Measurements from ENCODE around the gene IGSF22. TPM values are rescaled to one million over a fixed set of nuclear protein-coding genes. Genes with fewer than 3 reads are reported as not detected.

IGSF22 gene
- total RNA-seq, 1 experiment from 2014 or later = not detected

DNA sequence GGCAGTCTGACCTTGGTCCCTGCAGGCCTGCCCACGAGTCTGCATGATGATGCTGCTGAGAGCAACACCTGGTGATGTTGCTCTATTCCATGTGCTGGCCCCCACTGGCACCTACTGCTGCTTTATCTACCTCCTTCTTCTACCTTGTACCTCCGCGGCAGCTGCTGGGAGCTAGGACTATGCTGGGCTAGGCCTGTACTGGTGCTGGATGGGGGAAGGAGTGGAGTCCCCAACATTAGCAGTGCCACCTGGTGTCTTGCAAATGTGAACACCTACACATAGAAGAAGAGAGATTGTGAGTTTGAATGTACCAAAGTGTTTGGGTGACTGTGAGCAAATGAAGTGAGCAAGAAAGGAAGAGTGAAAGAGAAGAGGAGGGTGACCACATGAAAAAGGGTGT is 35.2 kb upstream of the IGSF22 start:
- Histone ChIP-seq H3K79me2 (ENCODE audit: insufficient read depth, low read length) (no peaks in the 10 kb centered on the region), H3K9me3 (ENCODE audit: control insufficient read depth in 1 of 2, insufficient read depth in 1 of 2, low read depth in 1 of 2, low read length in 2 of 2) (no peaks in the 10 kb centered on the region), H3K36me3 (ENCODE audit: control insufficient read depth in 1 of 2, insufficient read depth in 2 of 2, low read length in 2 of 2) (no peaks in the 10 kb centered on the region), H3K9me2 (ENCODE audit: insufficient read depth) (no peaks in the 10 kb centered on the region), H3K4me3 (replicated peaks in 1 of 2; ENCODE audit: low read depth in 1 of 2, low read length in 2 of 2) (no peak overlapping the region), H3K4me2 (ENCODE audit: low read length) (no peak overlapping the region), H3K27ac (ENCODE audit: low read depth, low read length) (no peak overlapping the region), H2AFZ (ENCODE audit: low read depth, low read length, poor library complexity, severe bottlenecking) (no peak overlapping the region), H3K9ac (ENCODE audit: low read length) (no peak overlapping the region), H3K4me1 (ENCODE audit: control insufficient read depth in 1 of 2, insufficient read depth in 2 of 2, low read length in 2 of 2) (peaks cover 4 to 13% of the 10 kb centered on the region in 2 experiments), H3K27me3 (ENCODE audit: insufficient read depth, low read length) (no peaks in the 10 kb centered on the region), H4K20me1 (ENCODE audit: insufficient read depth) (no peaks in the 10 kb centered on the region)
- intact Hi-C loops (cut with micrococcal nuclease) = no loop called here
- BruUV-seq (replicated peaks) = no TSS peak
- ATAC-seq (no peak), DNase-seq (ENCODE audit: low read depth, low spot score) (no peak)
- no peak for TF ChIP-seq FOSL1 (IDR thresholded peaks at IDR 0.05; ENCODE audit: low read depth)
- TF ChIP-seq, protein P1, sequence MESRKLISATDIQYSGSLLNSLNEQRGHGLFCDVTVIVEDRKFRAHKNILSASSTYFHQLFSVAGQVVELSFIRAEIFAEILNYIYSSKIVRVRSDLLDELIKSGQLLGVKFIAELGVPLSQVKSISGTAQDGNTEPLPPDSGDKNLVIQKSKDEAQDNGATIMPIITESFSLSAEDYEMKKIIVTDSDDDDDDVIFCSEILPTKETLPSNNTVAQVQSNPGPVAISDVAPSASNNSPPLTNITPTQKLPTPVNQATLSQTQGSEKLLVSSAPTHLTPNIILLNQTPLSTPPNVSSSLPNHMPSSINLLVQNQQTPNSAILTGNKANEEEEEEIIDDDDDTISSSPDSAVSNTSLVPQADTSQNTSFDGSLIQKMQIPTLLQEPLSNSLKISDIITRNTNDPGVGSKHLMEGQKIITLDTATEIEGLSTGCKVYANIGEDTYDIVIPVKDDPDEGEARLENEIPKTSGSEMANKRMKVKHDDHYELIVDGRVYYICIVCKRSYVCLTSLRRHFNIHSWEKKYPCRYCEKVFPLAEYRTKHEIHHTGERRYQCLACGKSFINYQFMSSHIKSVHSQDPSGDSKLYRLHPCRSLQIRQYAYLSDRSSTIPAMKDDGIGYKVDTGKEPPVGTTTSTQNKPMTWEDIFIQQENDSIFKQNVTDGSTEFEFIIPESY (IDR thresholded peaks at IDR 0.05; ENCODE audit: extremely low read depth, insufficient replicate concordance, low read length) = no peak
- TF ChIP-seq SRF (IDR thresholded peaks at IDR 0.05; ENCODE audit: low read depth) = no peak
- peak; percentile 17; the same call in 1 of the 2 replicates for TF ChIP-seq RAD21 (IDR thresholded peaks at IDR 0.05; ENCODE audit: low read depth)
- ChIA-PET CTCF (interaction anchor here (0.6 to 1.6 kb wide), 3 partner anchors 20 to 223 kb away, joined by 3 to 6 read pairs (median 4); no protein-coding TSS in a partner anchor), POLR2A (no interaction called here), RAD21 (ENCODE audit: low non-redundant PET in 1 of 2, low total read pairs in 2 of 2, uncharacterized antibody in 2 of 2, unreplicated experiment in 2 of 2) (no interaction called here)

DNA sequence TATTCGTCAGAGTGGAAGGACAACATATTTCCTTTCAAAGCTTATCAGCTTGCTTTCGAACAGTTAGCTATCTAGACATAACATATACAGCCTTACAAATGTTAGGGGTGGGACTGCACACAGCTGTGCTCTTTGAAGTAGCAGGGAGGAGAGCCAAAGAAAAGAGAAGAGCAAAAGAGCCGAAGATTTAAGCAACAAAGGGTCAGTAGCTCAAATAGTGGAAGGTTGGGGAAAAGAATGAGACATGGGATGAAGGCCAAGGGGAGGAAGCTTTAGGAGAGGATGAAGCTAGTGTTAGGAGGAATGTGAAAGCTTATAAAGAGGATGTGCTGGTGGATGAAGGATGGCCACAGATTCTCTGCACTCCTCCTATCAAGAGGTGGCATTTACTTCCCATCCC is 31.8 kb upstream of the IGSF22 start:
- Histone ChIP-seq H3K9me2 (ENCODE audit: insufficient read depth) (no peaks in the 10 kb centered on the region), H3K27ac (ENCODE audit: low read depth, low read length) (no peak overlapping the region), H3K9ac (ENCODE audit: low read length) (no peak overlapping the region), H3K9me3 (ENCODE audit: control insufficient read depth in 1 of 2, insufficient read depth in 1 of 2, low read depth in 1 of 2, low read length in 2 of 2) (no peaks in the 10 kb centered on the region), H3K4me1 (ENCODE audit: control insufficient read depth in 1 of 2, insufficient read depth in 2 of 2, low read length in 2 of 2) (no peaks in the 10 kb centered on the region), H3K79me2 (ENCODE audit: insufficient read depth, low read length) (no peaks in the 10 kb centered on the region), H4K20me1 (ENCODE audit: insufficient read depth) (no peaks in the 10 kb centered on the region), H2AFZ (ENCODE audit: low read depth, low read length, poor library complexity, severe bottlenecking) (no peak overlapping the region), H3K4me3 (replicated peaks in 1 of 2; ENCODE audit: low read depth in 1 of 2, low read length in 2 of 2) (no peak overlapping the region), H3K4me2 (ENCODE audit: low read length) (no peak overlapping the region), H3K36me3 (ENCODE audit: control insufficient read depth in 1 of 2, insufficient read depth in 2 of 2, low read length in 2 of 2) (no peaks in the 10 kb centered on the region), H3K27me3 (ENCODE audit: insufficient read depth, low read length) (no peaks in the 10 kb centered on the region)
- CTCF ChIA-PET = interaction anchor here (1.2 to 2.1 kb wide), 3 partner anchors 30 to 514 kb away, joined by 4 to 6 read pairs (median 4); no protein-coding TSS in a partner anchor
- RAD21 ChIA-PET (ENCODE audit: low non-redundant PET in 1 of 2, low total read pairs in 2 of 2, uncharacterized antibody in 2 of 2, unreplicated experiment in 2 of 2) = no interaction called here
- BruUV-seq (replicated peaks) = no TSS peak
- no peak for ATAC-seq
- POLR2A ChIA-PET = no interaction called here
- no peak for DNase-seq (ENCODE audit: low read depth, low spot score)
- intact Hi-C loops (cut with micrococcal nuclease) = no loop called here
- TF ChIP-seq ELF1 (IDR thresholded peaks at IDR 0.05; ENCODE audit: borderline replicate concordance, low read depth) (no peak), CEBPB (IDR thresholded peaks at IDR 0.05; ENCODE audit: low read depth) (no peak), ZNF274 (IDR thresholded peaks at IDR 0.05; ENCODE audit: low read depth, low read length) (no peak), SRF (IDR thresholded peaks at IDR 0.05; ENCODE audit: low read depth) (no peak), EZH2 (IDR thresholded peaks at IDR 0.05) (no peak), FOSL1 (IDR thresholded peaks at IDR 0.05; ENCODE audit: low read depth) (no peak), YY1 (IDR thresholded peaks at IDR 0.05; ENCODE audit: extremely low read depth, insufficient replicate concordance, low read depth, low read length) (no peak), EZH2phosphoT487 (IDR thresholded peaks at IDR 0.05; ENCODE audit: borderline replicate concordance) (no peak), POLR2A (IDR thresholded peaks at IDR 0.05; ENCODE audit: borderline replicate concordance, extremely low read depth, insufficient read depth, insufficient read length) (no peak)
- TF ChIP-seq, protein P2, sequence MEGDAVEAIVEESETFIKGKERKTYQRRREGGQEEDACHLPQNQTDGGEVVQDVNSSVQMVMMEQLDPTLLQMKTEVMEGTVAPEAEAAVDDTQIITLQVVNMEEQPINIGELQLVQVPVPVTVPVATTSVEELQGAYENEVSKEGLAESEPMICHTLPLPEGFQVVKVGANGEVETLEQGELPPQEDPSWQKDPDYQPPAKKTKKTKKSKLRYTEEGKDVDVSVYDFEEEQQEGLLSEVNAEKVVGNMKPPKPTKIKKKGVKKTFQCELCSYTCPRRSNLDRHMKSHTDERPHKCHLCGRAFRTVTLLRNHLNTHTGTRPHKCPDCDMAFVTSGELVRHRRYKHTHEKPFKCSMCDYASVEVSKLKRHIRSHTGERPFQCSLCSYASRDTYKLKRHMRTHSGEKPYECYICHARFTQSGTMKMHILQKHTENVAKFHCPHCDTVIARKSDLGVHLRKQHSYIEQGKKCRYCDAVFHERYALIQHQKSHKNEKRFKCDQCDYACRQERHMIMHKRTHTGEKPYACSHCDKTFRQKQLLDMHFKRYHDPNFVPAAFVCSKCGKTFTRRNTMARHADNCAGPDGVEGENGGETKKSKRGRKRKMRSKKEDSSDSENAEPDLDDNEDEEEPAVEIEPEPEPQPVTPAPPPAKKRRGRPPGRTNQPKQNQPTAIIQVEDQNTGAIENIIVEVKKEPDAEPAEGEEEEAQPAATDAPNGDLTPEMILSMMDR (IDR thresholded peaks at IDR 0.05 in 2 of 3, conservative IDR thresholded peaks at IDR 0.05 in 1 of 3; ENCODE audit: borderline replicate concordance in 1 of 3, insufficient read depth in 1 of 3, low read depth in 2 of 3, low read length in 2 of 3) = no peak
- TF ChIP-seq, protein P3, sequence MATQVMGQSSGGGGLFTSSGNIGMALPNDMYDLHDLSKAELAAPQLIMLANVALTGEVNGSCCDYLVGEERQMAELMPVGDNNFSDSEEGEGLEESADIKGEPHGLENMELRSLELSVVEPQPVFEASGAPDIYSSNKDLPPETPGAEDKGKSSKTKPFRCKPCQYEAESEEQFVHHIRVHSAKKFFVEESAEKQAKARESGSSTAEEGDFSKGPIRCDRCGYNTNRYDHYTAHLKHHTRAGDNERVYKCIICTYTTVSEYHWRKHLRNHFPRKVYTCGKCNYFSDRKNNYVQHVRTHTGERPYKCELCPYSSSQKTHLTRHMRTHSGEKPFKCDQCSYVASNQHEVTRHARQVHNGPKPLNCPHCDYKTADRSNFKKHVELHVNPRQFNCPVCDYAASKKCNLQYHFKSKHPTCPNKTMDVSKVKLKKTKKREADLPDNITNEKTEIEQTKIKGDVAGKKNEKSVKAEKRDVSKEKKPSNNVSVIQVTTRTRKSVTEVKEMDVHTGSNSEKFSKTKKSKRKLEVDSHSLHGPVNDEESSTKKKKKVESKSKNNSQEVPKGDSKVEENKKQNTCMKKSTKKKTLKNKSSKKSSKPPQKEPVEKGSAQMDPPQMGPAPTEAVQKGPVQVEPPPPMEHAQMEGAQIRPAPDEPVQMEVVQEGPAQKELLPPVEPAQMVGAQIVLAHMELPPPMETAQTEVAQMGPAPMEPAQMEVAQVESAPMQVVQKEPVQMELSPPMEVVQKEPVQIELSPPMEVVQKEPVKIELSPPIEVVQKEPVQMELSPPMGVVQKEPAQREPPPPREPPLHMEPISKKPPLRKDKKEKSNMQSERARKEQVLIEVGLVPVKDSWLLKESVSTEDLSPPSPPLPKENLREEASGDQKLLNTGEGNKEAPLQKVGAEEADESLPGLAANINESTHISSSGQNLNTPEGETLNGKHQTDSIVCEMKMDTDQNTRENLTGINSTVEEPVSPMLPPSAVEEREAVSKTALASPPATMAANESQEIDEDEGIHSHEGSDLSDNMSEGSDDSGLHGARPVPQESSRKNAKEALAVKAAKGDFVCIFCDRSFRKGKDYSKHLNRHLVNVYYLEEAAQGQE (IDR thresholded peaks at IDR 0.05; ENCODE audit: low read depth) = no peak

Data from HCT116 (cell line).